Neuronal stem cell (in vitro differentiated cells): Measurements from ENCODE around the gene SEC11C.
A peak's percentile ranks its signal among the peaks of the same experiment; 100 is the strongest.

ENCODE experiments used
- DNase-seq: peaks from one replicate; pipeline ENCODE4 v3.0.0-alpha.2; 2013; ENCODE audit warnings: low spot score
- H2AFZ ChIP-seq: one replicate; pipeline ENCODE4 v1.6.1; 2013; ENCODE audit warnings: mild to moderate bottlenecking, low read length, inconsistent platforms
- H2AK5ac ChIP-seq: 2 replicates; pipeline ENCODE4 v1.6.1; 2013; ENCODE audit warnings: low read depth, mild to moderate bottlenecking, inconsistent platforms, low read length, moderate library complexity, mixed read lengths
- H2BK120ac ChIP-seq: 2 replicates; pipeline ENCODE4 v1.6.1; 2013; ENCODE audit warnings: low read depth, mild to moderate bottlenecking, inconsistent platforms, low read length, moderate library complexity, mixed read lengths
- H2BK12ac ChIP-seq: one replicate; pipeline ENCODE4 v1.6.1; 2013; ENCODE audit warnings: low read length, inconsistent platforms
- H2BK15ac ChIP-seq: 2 replicates; pipeline ENCODE4 v1.6.1; 2013; ENCODE audit warnings: mild to moderate bottlenecking, low read length, inconsistent platforms, mixed read lengths
- H2BK5ac ChIP-seq: one replicate; pipeline ENCODE4 v1.6.1; 2013; ENCODE audit warnings: inconsistent platforms, mild to moderate bottlenecking, low read length, moderate library complexity
- H3K14ac ChIP-seq: one replicate; pipeline ENCODE4 v1.6.1; 2013; ENCODE audit warnings: low read length, inconsistent platforms
- H3K18ac ChIP-seq: 2 replicates; pipeline ENCODE4 v1.6.1; 2013; ENCODE audit warnings: low read length, inconsistent platforms
- H3K23ac ChIP-seq: 2 replicates; pipeline ENCODE4 v1.6.1; 2013; ENCODE audit warnings: low read depth, mild to moderate bottlenecking, mixed read lengths, low read length, inconsistent platforms; ENCODE audit not compliant: poor library complexity
- H3K27ac ChIP-seq: replicated peaks from 3 replicates; pipeline ENCODE4 v1.5.1; 2013; ENCODE audit warnings: low read length, inconsistent platforms
- H3K27me3 ChIP-seq, 3 experiments: 2 replicates each; pipeline ENCODE4 v1.6.1; 2013; ENCODE audit warnings: low read length in 3 of 3, mild to moderate bottlenecking in 2 of 3, inconsistent platforms in 1 of 3, low read depth in 1 of 3, mixed read lengths in 1 of 3, moderate library complexity in 1 of 3; ENCODE audit not compliant: control insufficient read depth in 3 of 3, insufficient read depth in 3 of 3
- H3K36me3 ChIP-seq, 2 donors: replicated peaks in 1 of 2; 2 replicates each; pipeline ENCODE4 v1.6.1; 2013; ENCODE audit warnings: low read length in 2 of 2; ENCODE audit not compliant: control insufficient read depth in 2 of 2, insufficient read depth in 2 of 2
- H3K4ac ChIP-seq: 2 replicates; pipeline ENCODE4 v1.6.1; 2013; ENCODE audit warnings: inconsistent platforms, mild to moderate bottlenecking, low read length, moderate library complexity
- H3K4me1 ChIP-seq, 2 donors: 1 replicate in 1 of 2; 2 replicates in 1 of 2; pipeline ENCODE4 v1.6.1; 2013; ENCODE audit warnings: low read length in 2 of 2, low read depth in 1 of 2; ENCODE audit not compliant: control insufficient read depth in 2 of 2, insufficient read depth in 1 of 2
- H3K4me2 ChIP-seq: one replicate; pipeline ENCODE4 v1.6.1; 2013; ENCODE audit warnings: mild to moderate bottlenecking, low read length, inconsistent platforms; ENCODE audit not compliant: insufficient read depth, poor library complexity, severe bottlenecking
- H3K4me3 ChIP-seq, 2 donors: 2 replicates each; pipeline ENCODE4 v1.5.1; 2013; ENCODE audit warnings: low read length in 2 of 2, mild to moderate bottlenecking in 2 of 2, inconsistent platforms in 1 of 2, moderate library complexity in 1 of 2
- H3K79me1 ChIP-seq: one replicate; pipeline ENCODE4 v1.6.1; 2013; ENCODE audit warnings: low read depth, mild to moderate bottlenecking, inconsistent platforms, low read length, moderate library complexity
- H3K9ac ChIP-seq: one replicate; pipeline ENCODE4 v1.6.1; 2013; ENCODE audit warnings: mild to moderate bottlenecking, low read depth, low read length, inconsistent platforms; ENCODE audit not compliant: poor library complexity
- H3K9me3 ChIP-seq, 2 donors: replicated peaks in 1 of 2; 2 replicates each; pipeline versions ENCODE3 to v1.6.1; 2013; ENCODE audit warnings: low read length in 2 of 2, mild to moderate bottlenecking in 2 of 2, inconsistent platforms in 1 of 2, low read depth in 1 of 2, mixed read lengths in 1 of 2, moderate library complexity in 1 of 2; ENCODE audit not compliant: control insufficient read depth in 2 of 2, insufficient read depth in 1 of 2
- H4K8ac ChIP-seq: one replicate; pipeline ENCODE4 v1.6.1; 2013; ENCODE audit warnings: low read depth, mild to moderate bottlenecking, inconsistent platforms, low read length, moderate library complexity
- H4K91ac ChIP-seq: one replicate; pipeline ENCODE4 v1.6.1; 2013; ENCODE audit warnings: low read length, low read depth, mild to moderate bottlenecking, inconsistent platforms; ENCODE audit not compliant: poor library complexity
- WGBS, 2 donors: extraction: QIAGEN DNeasy Blood & Tissue Kit; methylation state at CpG; one replicate each; pipeline ENCODE4 v1.1.7; 2013; ENCODE audit warnings: missing lambda C conversion rate in 2 of 2, mixed read lengths in 1 of 2; ENCODE audit not compliant: insufficient read length in 2 of 2, insufficient replicate concordance in 1 of 2; ENCODE audit errors: extremely low coverage in 2 of 2; 5-methylcytosine and 5-hydroxymethylcytosine counted together

The SEC11C gene

GRCh38 chr18:59123588-59124369 is 15.9 kb upstream of the SEC11C start:
- Histone ChIP-seq H3K27ac (no peak overlapping the region), H3K9me3 (peaks cover 0 to 2% of the 10 kb centered on the region in 2 donors), H3K36me3 (no peaks in the 10 kb centered on the region), H2BK120ac (no peak overlapping the region), H2BK15ac (no peak overlapping the region), H2AK5ac (no peak overlapping the region), H2BK5ac (no peak overlapping the region), H3K23ac (no peak overlapping the region), H3K27me3 (peaks cover 0 to 24% (median 3%) of the 10 kb centered on the region in 3 experiments), H2AFZ (no peak overlapping the region), H3K4ac (no peak overlapping the region), H3K18ac (no peak overlapping the region), H2BK12ac (no peak overlapping the region), H4K91ac (no peak overlapping the region), H4K8ac (no peak overlapping the region), H3K14ac (no peak overlapping the region), H3K4me2 (no peak overlapping the region), H3K9ac (no peak overlapping the region), H3K4me3 (no peak overlapping the region), H3K79me1 (no peaks in the 10 kb centered on the region), H3K4me1 (peaks cover 0 to 3% of the 10 kb centered on the region in 2 donors)
- no peak for DNase-seq
- WGBS, 2 donors = no CpG with 5 or more reads among the region's 5 CpGs

- no peaks in the 10 kb centered on the region for H3K36me3 ChIP-seq
- H2AK5ac ChIP-seq = no peak overlapping the region
- H3K14ac ChIP-seq = no peak overlapping the region
- WGBS, 2 donors = no CpG with 5 or more reads among the region's 1 CpG
- no peak overlapping the region for H3K27ac ChIP-seq
- no peak overlapping the region for H3K9ac ChIP-seq
- no peak overlapping the region for H2BK15ac ChIP-seq
- no peak overlapping the region for H3K23ac ChIP-seq
- H2AFZ ChIP-seq = no peak overlapping the region
- H3K18ac ChIP-seq = no peak overlapping the region
- H2BK5ac ChIP-seq = no peak overlapping the region
- no peaks in the 10 kb centered on the region for H3K79me1 ChIP-seq
- H2BK12ac ChIP-seq = no peak overlapping the region
- H3K9me3 ChIP-seq = peaks cover 0 to 2% of the 10 kb centered on the region in 2 donors
- H3K4me1 ChIP-seq = peaks cover 0 to 3% of the 10 kb centered on the region in 2 donors
- peaks cover 0 to 24% (median 3%) of the 10 kb centered on the region in 3 experiments for H3K27me3 ChIP-seq
- no peak overlapping the region for H2BK120ac ChIP-seq
- H3K4me2 ChIP-seq = no peak overlapping the region
- no peak overlapping the region for H4K91ac ChIP-seq
- H3K4me3 ChIP-seq = no peak overlapping the region
- no peak overlapping the region for H4K8ac ChIP-seq
- DNase-seq = no peak
- H3K4ac ChIP-seq = no peak overlapping the region
Measured at GRCh38 chr18:59124370-59124704, 15.3 kb upstream of the SEC11C start.

- DNase-seq = no peak
- Histone ChIP-seq H3K4me3 (peak overlapping the region in 1 of 2 donors; percentile 53), H3K23ac (no peak overlapping the region), H2AK5ac (no peak overlapping the region), H3K18ac (no peak overlapping the region), H2AFZ (no peak overlapping the region), H3K9ac (no peak overlapping the region), H3K4me1 (peaks cover 0 to 3% of the 10 kb centered on the region in 2 donors), H4K91ac (no peak overlapping the region), H2BK12ac (no peak overlapping the region), H2BK5ac (no peak overlapping the region), H3K79me1 (no peaks in the 10 kb centered on the region), H3K4ac (no peak overlapping the region), H4K8ac (no peak overlapping the region), H3K36me3 (no peaks in the 10 kb centered on the region), H3K14ac (no peak overlapping the region), H2BK120ac (no peak overlapping the region), H3K27me3 (peaks cover 0 to 35% (median 3%) of the 10 kb centered on the region in 3 experiments), H3K9me3 (peaks cover 0 to 2% of the 10 kb centered on the region in 2 donors), H2BK15ac (no peak overlapping the region), H3K4me2 (no peak overlapping the region), H3K27ac (no peak overlapping the region)
- WGBS, 2 donors = no CpG with 5 or more reads among the region's 6 CpGs
Measured at GRCh38 chr18:59127047-59127446, 12.6 kb upstream of the SEC11C start.

GRCh38 chr18:59129951-59130703 is 9.6 kb upstream of the SEC11C start:
- no CpG with 5 or more reads among the region's 4 CpGs for WGBS, 2 donors
- peaks cover 0 to 3% of the 10 kb centered on the region in 2 donors for H3K4me1 ChIP-seq
- no peak overlapping the region for H2AFZ ChIP-seq
- no peak overlapping the region for H3K18ac ChIP-seq
- H3K36me3 ChIP-seq = no peaks in the 10 kb centered on the region
- H3K27me3 ChIP-seq = peaks cover 0 to 42% (median 3%) of the 10 kb centered on the region in 3 experiments
- no peak overlapping the region for H3K23ac ChIP-seq
- H3K27ac ChIP-seq = no peak overlapping the region
- no peak overlapping the region for H2AK5ac ChIP-seq
- H2BK15ac ChIP-seq = no peak overlapping the region
- H3K79me1 ChIP-seq = no peaks in the 10 kb centered on the region
- no peak overlapping the region for H3K4ac ChIP-seq
- H4K8ac ChIP-seq = no peak overlapping the region
- no peak overlapping the region for H2BK5ac ChIP-seq
- no peak overlapping the region for H3K14ac ChIP-seq
- no peak overlapping the region for H2BK120ac ChIP-seq
- no peak overlapping the region for H3K9ac ChIP-seq
- H4K91ac ChIP-seq = no peak overlapping the region
- peaks cover 0 to 2% of the 10 kb centered on the region in 2 donors for H3K9me3 ChIP-seq
- no peak overlapping the region for H3K4me3 ChIP-seq
- no peak overlapping the region for H2BK12ac ChIP-seq
- H3K4me2 ChIP-seq = no peak overlapping the region
- no peak for DNase-seq
